K562 (cell line): ENCODE data around the gene PPP2R2D. TPM values are rescaled to one million over a fixed set of nuclear protein-coding genes. Genes with fewer than 3 reads are reported as not detected.
A peak's percentile ranks its signal among the peaks of the same experiment; 100 is the strongest.

Source experiments
- ATAC-seq: fragments of 200-7000 bp; cut with Tn5 transposase; 3 replicates; pipeline ENCODE4 v1.9.1; 2020; ENCODE audit warnings: moderate library complexity
- BruUV-seq: library from RNA; stranded (reverse); fragments of 400-500 nt; replicated peaks from 2 replicates; lab custom pipeline; 2021; lab: Mats Ljungman, UMichigan
- CTCF ChIA-PET: fragments of 300-600 bp; formaldehyde crosslinking; extraction: SDS; loops from one replicate; lab custom pipeline; 2021; ENCODE audit warnings: low intra/inter-chr PET ratio; lab: Yijun Ruan, JAX
- POLR2A ChIA-PET: fragments of 300-600, 350-650 bp; sonication (Branson Sonifier 250); formaldehyde crosslinking; extraction: SDS; loops from one replicate; lab custom pipeline; 2021; ENCODE audit warnings: antibody characterized with exemption, inconsistent platforms; lab: Yijun Ruan, JAX
- DNase-seq, 4 experiments: peaks; one replicate each; pipeline versions ENCODE4 v3.0.0 to v3.0.0-alpha.2; 2011 to 2018; ENCODE audit warnings: low spot score in 3 of 4, mixed read lengths in 3 of 4; ENCODE audit errors: extremely low read depth in 1 of 4
- FAIRE-seq: peaks from 2 replicates; lab custom pipeline; 2011; peaks lifted over from hg19 to GRCh38; lab: Jason Lieb, UNC
- H2AFZ ChIP-seq: 2 replicates; pipeline ENCODE4 v1.6.0; 2011; ENCODE audit warnings: low read depth, low read length, control low read depth, inconsistent platforms
- H3K27ac ChIP-seq: fragments of 200-600 bp; 3 replicates; pipeline ENCODE4 v1.8.0; 2011; ENCODE audit warnings: low read depth, mild to moderate bottlenecking, control low read depth, inconsistent platforms, low read length, moderate library complexity, mixed read lengths; ENCODE audit errors: extremely low read depth
- H3K27me3 ChIP-seq, 2 experiments: fragments of 300-600 bp in 1 of 2; 2 replicates in 1 of 2; 3 replicates in 1 of 2; pipeline versions ENCODE4 v1.6.0 to v1.8.0; 2011; ENCODE audit warnings: inconsistent platforms in 2 of 2, low read length in 2 of 2, mild to moderate bottlenecking in 1 of 2, mixed read lengths in 1 of 2, moderate library complexity in 1 of 2; ENCODE audit not compliant: control insufficient read depth in 2 of 2, insufficient read depth in 2 of 2
- H3K36me3 ChIP-seq: fragments of 300-600 bp; 3 replicates; pipeline ENCODE4 v1.8.0; 2011; ENCODE audit warnings: mild to moderate bottlenecking, low read length, inconsistent platforms; ENCODE audit not compliant: control insufficient read depth, insufficient read depth
- H3K4me1 ChIP-seq, 2 experiments: fragments of 200-600 bp in 1 of 2; replicated peaks in 1 of 2; 2 replicates in 1 of 2; 3 replicates in 1 of 2; pipeline versions ENCODE4 v1.5.1 to v1.8.0; 2011; ENCODE audit warnings: inconsistent platforms in 2 of 2, low read length in 2 of 2, mild to moderate bottlenecking in 1 of 2, mixed read lengths in 1 of 2, moderate library complexity in 1 of 2; ENCODE audit not compliant: control insufficient read depth in 2 of 2, insufficient read depth in 2 of 2
- H3K4me2 ChIP-seq: 2 replicates; pipeline ENCODE4 v1.6.1; 2011; ENCODE audit warnings: low read length, control low read depth, inconsistent platforms, mixed read lengths; ENCODE audit not compliant: insufficient read depth
- H3K4me3 ChIP-seq: fragments of 200-600 bp; sonication (generic), shearing (Covaris generic); 2 replicates; pipeline ENCODE4 v1.5.1; 2016; ENCODE audit warnings: control low read depth, inconsistent platforms
- H3K79me2 ChIP-seq: fragments of 200-600 bp; 3 replicates; pipeline ENCODE4 v1.8.0; 2011; ENCODE audit warnings: low read length, inconsistent platforms; ENCODE audit not compliant: control insufficient read depth, insufficient read depth
- H3K9ac ChIP-seq, 2 experiments: 2 replicates each; pipeline versions ENCODE4 v1.6.0 to v1.6.1; 2011; ENCODE audit warnings: low read depth in 2 of 2, low read length in 2 of 2, control low read depth in 1 of 2, inconsistent platforms in 1 of 2, mild to moderate bottlenecking in 1 of 2, mixed read lengths in 1 of 2; ENCODE audit not compliant: insufficient read depth in 1 of 2
- H3K9me1 ChIP-seq: one replicate; pipeline ENCODE4 v1.6.0; 2011; ENCODE audit warnings: inconsistent platforms, mild to moderate bottlenecking, low read length, moderate library complexity; ENCODE audit not compliant: control insufficient read depth, insufficient read depth
- H3K9me3 ChIP-seq: replicated peaks from 2 replicates; pipeline ENCODE4 v1.5.1; 2011; ENCODE audit warnings: low read depth, low read length, inconsistent platforms; ENCODE audit not compliant: control insufficient read depth, insufficient read depth
- H4K20me1 ChIP-seq: replicated peaks from 2 replicates; pipeline ENCODE4 v1.6.1; 2011; ENCODE audit warnings: low read length, inconsistent platforms, mixed read lengths; ENCODE audit not compliant: control insufficient read depth, insufficient read depth
- ARID3A ChIP-seq: IDR thresholded peaks from 2 replicates; pipeline ENCODE4 v1.6.1; 2012; ENCODE audit warnings: low read depth, low read length, improper control_type of control experiment, borderline replicate concordance
- ELF1 ChIP-seq: fragments of 200-800 bp; sonication (Bioruptor generic); IDR thresholded peaks from 2 replicates; pipeline ENCODE4 v1.6.1; 2016; ENCODE audit warnings: missing genetic modification characterization, missing compliant biosample characterization
- FIP1L1 ChIP-seq: fragments of 200-400 bp; formaldehyde crosslinking; IDR thresholded peaks from 2 replicates; pipeline ENCODE4 v1.6.1; 2018; ENCODE audit warnings: mild to moderate bottlenecking, low read depth, low read length; ENCODE audit not compliant: poor library complexity, severe bottlenecking
- FOXK1 ChIP-seq: sonication (generic); formaldehyde crosslinking; IDR thresholded peaks from 2 replicates; pipeline ENCODE4 v1.8.0; 2022; ENCODE audit warnings: missing genetic modification reagents, mild to moderate bottlenecking, borderline replicate concordance
- FOXP1 ChIP-seq: sonication (generic); formaldehyde crosslinking; IDR thresholded peaks from 2 replicates; pipeline ENCODE4 v1.8.0; 2022; ENCODE audit warnings: mild to moderate bottlenecking, missing genetic modification reagents
- KLF6 ChIP-seq: fragments of 250-450 bp; sonication (Bioruptor Pico); IDR thresholded peaks from 2 replicates; pipeline ENCODE4 v1.4.0; 2020; ENCODE audit warnings: mild to moderate bottlenecking, moderate library complexity, borderline replicate concordance
- REST ChIP-seq, 2 experiments: fragments of 450-650 bp; formaldehyde crosslinking in 1 of 2; IDR thresholded peaks; 2 replicates each; pipeline versions ENCODE4 v1.4.0 to v1.6.1; 2014 to 2020; ENCODE audit warnings: mild to moderate bottlenecking in 2 of 2, borderline replicate concordance in 1 of 2, low read depth in 1 of 2
- SMAD3 ChIP-seq: fragments of 450-650 bp; formaldehyde crosslinking; conservative IDR thresholded peaks from 2 replicates; pipeline ENCODE4 v1.4.0; 2020; ENCODE audit warnings: mild to moderate bottlenecking
- SREBF1 ChIP-seq: fragments of 150-350 bp; IDR thresholded peaks from 2 replicates; pipeline ENCODE4 v1.6.1; 2014; ENCODE audit warnings: antibody characterized with exemption, low read depth, low read length, borderline replicate concordance
- ZBTB8A ChIP-seq: fragments of 450-650 bp; IDR thresholded peaks from 2 replicates; pipeline ENCODE4 v1.6.1; 2018; ENCODE audit warnings: mild to moderate bottlenecking, moderate library complexity; ENCODE audit not compliant: partially characterized antibody
- ZC3H11A ChIP-seq: IDR thresholded peaks from 2 replicates; pipeline ENCODE4 v1.6.1; 2012; ENCODE audit warnings: low read depth, low read length, improper control_type of control experiment
- ZNF12 ChIP-seq: sonication (generic); formaldehyde crosslinking; IDR thresholded peaks from 2 replicates; pipeline ENCODE4 v1.4.0; 2020; ENCODE audit warnings: mild to moderate bottlenecking, missing genetic modification reagents
- ZNF165 ChIP-seq: fragments of 250-450 bp; sonication (Bioruptor Pico); IDR thresholded peaks from 2 replicates; pipeline ENCODE4 v1.4.0; 2020; ENCODE audit warnings: borderline replicate concordance
- ZNF316 ChIP-seq: fragments of 450-650 bp; IDR thresholded peaks from 2 replicates; pipeline ENCODE4 v1.6.1; 2016
- WGBS: fragments of 100-300 bp; shearing (Covaris generic); methylation state at CpG from one replicate; pipeline ENCODE4 v1.1.6; 2016; ENCODE audit warnings: low coverage, mixed read lengths; ENCODE audit not compliant: insufficient coverage; ENCODE audit errors: missing lambda C conversion rate; 5-methylcytosine and 5-hydroxymethylcytosine counted together
- in situ Hi-C: fragments of 300-500 bp; cut with MboI; formaldehyde crosslinking; loops from 4 replicates; pipeline ENCODE4 v1.15.0; 2018; ENCODE audit warnings: inconsistent platforms, mixed read lengths
- intact Hi-C: fragments of 100-400 bp; cut with micrococcal nuclease; formaldehyde crosslinking; loops from 2 replicates; pipeline ENCODE4 v1.14.2; 2022
- polyA plus RNA-seq, 8 experiments: library from polyadenylated mRNA; depleted of rRNA in 4 of 8; stranded (reverse) in 5 of 8; unstranded in 3 of 8; fragments of >200 nt; fragmentation: Nextera tagmentation in 2 of 8; fragmentation: Illumina TruSeq in 1 of 8; extraction: Ambion mirVana in 2 of 8; extraction: Trizol in 1 of 8; gene quantifications; 2 replicates each; pipeline versions ENCODE4 v1.2.1 to v1.2.3, GENCODE V29; 2011 to 2014; ENCODE audit warnings: inconsistent platforms in 1 of 8, missing spikeins in 1 of 8
- total RNA-seq, 7 experiments: library from RNA; depleted of rRNA in 6 of 7; stranded (reverse); fragments of >200 nt in 6 of 7; fragmentation: Illumina TruSeq in 2 of 7; extraction: Trizol in 2 of 7; gene quantifications; 2 replicates each; pipeline versions ENCODE4 v1.2.1 to v1.2.3, GENCODE V29; 2011 to 2021; ENCODE audit warnings: low replicate concordance in 1 of 7

PPP2R2D gene
- total and polyA plus RNA-seq, 9 of the 15 experiments (the other 6 are each of a cell fraction or from before 2014, with no cell fraction given): 1.9 to 37.0 (median 26.8) TPM

- Histone ChIP-seq H3K9me3 (peaks cover 2% of the 10 kb centered on the region; the same call in 1 of the 2 replicates), H3K4me3 (no peak overlapping the region), H3K9me1 (no peaks in the 10 kb centered on the region), H3K4me1 (peaks cover 8 to 9% of the 10 kb centered on the region in 2 experiments; a peak in 4 of 5 replicates), H3K4me2 (no peak overlapping the region), H3K9ac (no peak overlapping the region), H3K27ac (no peak overlapping the region), H3K79me2 (no peaks in the 10 kb centered on the region), H3K27me3 (no peaks in the 10 kb centered on the region), H3K36me3 (no peaks in the 10 kb centered on the region), H2AFZ (peak overlapping the region; percentile 32; the same call in 1 of the 2 replicates), H4K20me1 (no peaks in the 10 kb centered on the region)
- WGBS: 46% methylated on average over 7 of the region's 10 CpGs
- in situ Hi-C loops: no loop called here
- ChIA-PET CTCF (no interaction called here), POLR2A (interaction anchor here (1.1 kb wide), 1 partner anchor 10 kb away, joined by 3 read pairs; no protein-coding TSS in a partner anchor)
- intact Hi-C loops: no loop called here
- DNase-seq: no peak
- no TSS peak for BruUV-seq
- no peak for FAIRE-seq
- ATAC-seq: no peak
- no peak for TF ChIP-seq REST (IDR thresholded peaks at IDR 0.05; ENCODE audit: borderline replicate concordance)
- TF ChIP-seq REST (CRISPR knock-in tag; IDR thresholded peaks at IDR 0.05; ENCODE audit: low read depth): no peak
- TF ChIP-seq FOXK1: no peak
- TF ChIP-seq ZNF165 (CRISPR knock-in tag): no peak
- no peak for TF ChIP-seq ZNF316
- no peak for TF ChIP-seq ZC3H11A
- TF ChIP-seq ZNF12 (CRISPR knock-in tag): no peak
- no peak for TF ChIP-seq ARID3A
- no peak for TF ChIP-seq ZBTB8A
- no peak for TF ChIP-seq SREBF1
- TF ChIP-seq FIP1L1: no peak
- TF ChIP-seq KLF6: no peak
- TF ChIP-seq FOXP1 (CRISPR knock-in tag): no peak
- no peak for TF ChIP-seq ELF1 (tag)
- TF ChIP-seq SMAD3 (CRISPR knock-in tag): no peak
These were observed 103.2 kb downstream of the PPP2R2D start for GRCh38 chr10:132004052-132004451.
